ENCODE measurements around the gene VAX1.
A peak's percentile ranks its signal among the peaks of the same experiment; 100 is the strongest.
"Not testable (repeated sequence)": the region's sequence is repeated elsewhere in the genome, so short reads cannot be mapped to it uniquely, and the experiment has no call there.

VAX1 gene

GRCh38 chr10:117137911-117138642, at the start of gene VAX1:
VAX1 (minus strand) TSS chr10:117138270; CDS start chr10:117138056, 214 bp downstream.
- peak; percentile 15 for DNase-seq

- DNase-seq: no peak
Measured at GRCh38 chr10:117186832-117187615, 49.0 kb upstream of the VAX1 start.

DNA sequence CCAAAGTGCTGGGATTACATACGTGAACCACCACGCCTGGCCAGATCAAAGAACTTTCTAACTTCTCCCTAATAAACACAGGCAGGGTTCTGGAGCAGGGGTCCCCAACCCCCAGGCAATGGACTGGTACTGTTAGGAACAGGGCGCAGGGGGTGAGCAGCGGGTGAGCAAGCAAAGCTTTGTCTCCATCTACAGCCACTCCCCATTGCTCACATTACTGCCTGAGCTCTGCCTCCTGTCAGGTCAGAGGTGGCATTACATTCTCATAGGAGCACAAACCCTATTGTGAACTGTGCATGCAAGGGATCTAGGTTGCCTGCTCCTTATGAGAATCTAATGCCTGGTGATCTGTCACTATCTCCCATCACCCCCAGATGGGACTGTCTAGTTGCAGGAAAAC, 47.7 kb upstream of the VAX1 start:
- not testable (repeated sequence) for DNase-seq

- no peak for DNase-seq
Measured at GRCh38 chr10:117184821-117185220, 46.8 kb upstream of the VAX1 start.

- DNase-seq: no peak
Measured at GRCh38 chr10:117184296-117184695, 46.2 kb upstream of the VAX1 start.

GRCh38 chr10:117178190-117178589, 40.1 kb upstream of the VAX1 start:
- no peak for DNase-seq

GRCh38 chr10:117175901-117176534, 37.9 kb upstream of the VAX1 start:
- peak; percentile 18 for DNase-seq

DNA sequence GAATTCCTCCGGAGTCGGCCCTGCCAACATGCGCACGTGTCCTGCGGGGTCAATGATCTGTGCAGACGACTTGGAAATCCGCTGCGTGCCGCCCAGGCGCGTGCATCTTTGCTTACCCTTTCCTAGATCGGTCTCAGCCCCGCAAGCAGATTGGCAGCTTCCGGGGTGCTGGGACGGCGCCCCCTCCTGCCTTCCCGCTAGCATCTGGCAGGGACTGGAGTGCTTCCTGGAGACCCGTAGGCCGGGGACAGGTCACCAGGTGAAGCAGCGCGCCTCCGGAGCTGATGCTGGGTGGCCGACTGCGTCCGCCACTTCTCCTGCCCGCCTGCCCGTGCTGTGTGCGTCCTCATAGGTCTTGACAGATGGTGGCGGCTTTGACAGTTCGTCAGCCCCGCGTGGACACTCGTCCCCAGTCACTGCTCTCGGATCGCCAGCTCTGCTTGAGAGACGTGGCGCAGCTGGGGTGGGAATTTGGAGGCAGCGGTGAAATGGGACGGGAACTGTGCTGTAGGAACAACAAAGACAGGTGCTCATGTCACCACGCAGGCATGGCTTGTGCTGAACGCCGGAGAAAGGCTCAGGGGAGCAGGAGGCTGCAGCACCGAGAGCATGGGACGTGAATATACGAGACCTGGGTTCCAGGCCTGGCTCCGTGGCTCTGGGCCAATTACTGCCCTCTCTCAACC, 37.3 kb upstream of the VAX1 start:
- no peak for DNase-seq

DNA sequence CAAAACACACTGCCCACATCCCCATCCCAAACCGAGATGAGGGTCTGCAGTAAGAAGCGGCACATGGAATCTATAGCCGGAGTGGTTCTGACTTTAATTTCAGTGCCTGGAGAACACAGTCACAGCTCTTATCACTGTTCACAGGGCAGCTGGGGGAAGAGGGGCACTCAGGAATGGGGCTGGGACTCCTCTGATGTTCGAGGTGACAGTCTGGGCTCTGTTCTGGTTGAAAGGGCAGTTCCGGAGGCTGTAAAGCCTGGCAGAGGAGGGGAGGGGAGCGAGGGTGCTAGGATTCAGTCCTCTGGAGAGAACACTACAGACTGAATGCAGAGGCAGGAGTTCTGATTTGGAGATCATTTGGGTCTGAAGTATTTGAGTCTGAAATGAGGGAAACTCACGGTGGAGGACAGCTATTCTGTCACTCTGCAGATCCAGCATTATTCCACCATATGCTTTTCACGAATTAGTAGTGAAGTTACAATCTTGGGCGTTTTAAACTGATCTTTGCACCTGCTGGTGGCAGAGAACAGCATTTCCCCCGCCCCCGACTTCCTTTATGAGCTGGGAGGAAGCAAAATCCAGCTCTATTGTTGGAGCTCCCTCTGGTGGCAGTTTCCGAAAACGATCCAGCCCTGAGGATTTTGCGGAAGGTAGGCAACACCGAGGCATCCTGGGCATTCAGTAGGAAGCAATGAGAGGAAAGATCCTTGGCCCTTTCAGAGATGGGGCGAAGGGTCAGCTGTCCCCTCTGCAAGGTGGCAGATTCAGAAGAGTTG, 36.6 kb upstream of the VAX1 start:
- DNase-seq: peak; percentile 65

GRCh38 chr10:117170244-117170643, 32.2 kb upstream of the VAX1 start:
- DNase-seq: no peak

DNA sequence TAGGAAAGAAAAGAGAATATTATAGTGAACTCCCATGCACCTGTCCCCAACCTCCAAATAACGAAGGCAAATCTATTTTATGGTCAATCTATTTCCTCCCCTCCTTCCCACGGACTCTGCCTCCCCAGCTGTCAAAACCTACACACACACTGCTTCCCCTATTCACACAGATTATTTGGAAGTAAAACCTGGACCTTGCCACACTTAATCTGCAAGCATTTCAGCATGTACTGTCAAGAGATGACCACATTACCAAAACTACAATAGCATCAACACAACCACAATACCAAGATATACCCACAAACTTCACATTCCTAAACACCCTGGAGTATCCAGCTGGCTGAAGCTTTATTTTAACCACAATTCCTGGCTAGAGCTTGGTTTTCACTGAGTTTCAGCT, 31.4 kb upstream of the VAX1 start:
- DNase-seq: no peak

- DNase-seq: no peak
Measured at GRCh38 chr10:117168729-117169128, 30.7 kb upstream of the VAX1 start.

DNA sequence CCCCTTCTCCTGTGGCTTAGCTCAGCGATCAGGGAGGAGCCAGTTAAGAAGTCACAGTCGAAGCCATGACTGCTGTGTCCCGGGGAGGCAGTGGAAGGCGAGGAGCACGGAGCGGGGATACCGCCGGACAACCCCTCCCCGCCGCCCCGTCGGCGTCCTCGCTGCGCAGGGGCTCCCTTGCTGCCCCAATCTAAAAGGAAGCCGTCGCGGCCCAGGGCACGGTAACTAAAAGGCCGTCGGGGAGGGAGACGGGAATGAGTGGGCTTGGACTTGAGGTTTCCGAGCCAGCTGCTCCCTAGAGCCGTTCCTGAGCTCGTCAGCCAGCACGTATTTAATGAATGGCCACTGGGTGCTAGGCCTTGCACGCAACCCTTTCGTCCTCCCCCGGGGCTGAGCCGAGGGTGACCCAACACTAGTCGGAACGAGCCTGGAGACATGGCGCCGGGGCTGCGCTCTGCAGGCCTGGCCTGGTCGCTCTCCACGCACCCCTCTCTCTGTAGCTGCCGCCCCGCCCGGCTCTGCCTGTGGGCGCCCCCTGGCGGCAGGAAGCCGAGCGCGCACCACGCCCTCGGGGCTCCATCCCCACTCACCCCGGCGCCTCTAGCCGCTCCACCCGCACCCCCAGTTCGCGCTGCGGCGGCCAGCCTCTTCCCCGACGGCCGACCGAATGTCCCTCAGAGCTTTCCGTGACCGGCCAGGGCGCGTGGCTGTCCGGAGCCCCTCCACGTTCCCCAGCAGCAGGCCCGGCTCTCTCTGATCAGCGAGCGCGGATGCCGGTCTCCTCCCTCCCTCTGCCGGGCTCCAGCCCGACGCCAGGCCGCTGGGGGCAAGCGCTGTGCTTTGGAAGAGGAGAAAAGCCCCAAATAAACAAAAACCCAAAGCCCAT, 30.0 kb upstream of the VAX1 start:
- peak; percentile 37 for DNase-seq

DNA sequence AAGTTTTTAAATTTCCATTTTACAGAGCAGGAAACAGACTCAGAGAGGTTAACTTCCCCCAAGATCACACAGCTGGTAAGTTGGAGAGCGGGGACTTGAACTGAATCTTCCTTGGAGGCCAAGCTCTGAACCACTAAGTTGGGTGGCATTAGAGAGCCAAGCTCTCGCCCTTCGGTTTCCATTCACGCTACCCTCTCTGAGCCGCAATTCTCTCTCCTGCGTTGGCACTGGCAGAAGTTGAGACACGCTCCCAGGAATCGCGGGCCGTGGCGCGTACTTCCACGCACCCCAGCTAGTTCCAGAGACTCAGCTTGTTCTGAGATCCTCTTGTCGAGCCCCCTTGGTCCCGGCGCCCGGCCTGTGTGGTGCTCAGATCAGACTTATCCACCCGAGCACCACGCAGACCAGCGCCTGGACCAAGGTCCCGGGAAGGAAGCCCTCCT, 29.3 kb upstream of the VAX1 start:
- no peak for DNase-seq

- no peak for DNase-seq
Measured at GRCh38 chr10:117166418-117167345, 28.6 kb upstream of the VAX1 start.

DNA sequence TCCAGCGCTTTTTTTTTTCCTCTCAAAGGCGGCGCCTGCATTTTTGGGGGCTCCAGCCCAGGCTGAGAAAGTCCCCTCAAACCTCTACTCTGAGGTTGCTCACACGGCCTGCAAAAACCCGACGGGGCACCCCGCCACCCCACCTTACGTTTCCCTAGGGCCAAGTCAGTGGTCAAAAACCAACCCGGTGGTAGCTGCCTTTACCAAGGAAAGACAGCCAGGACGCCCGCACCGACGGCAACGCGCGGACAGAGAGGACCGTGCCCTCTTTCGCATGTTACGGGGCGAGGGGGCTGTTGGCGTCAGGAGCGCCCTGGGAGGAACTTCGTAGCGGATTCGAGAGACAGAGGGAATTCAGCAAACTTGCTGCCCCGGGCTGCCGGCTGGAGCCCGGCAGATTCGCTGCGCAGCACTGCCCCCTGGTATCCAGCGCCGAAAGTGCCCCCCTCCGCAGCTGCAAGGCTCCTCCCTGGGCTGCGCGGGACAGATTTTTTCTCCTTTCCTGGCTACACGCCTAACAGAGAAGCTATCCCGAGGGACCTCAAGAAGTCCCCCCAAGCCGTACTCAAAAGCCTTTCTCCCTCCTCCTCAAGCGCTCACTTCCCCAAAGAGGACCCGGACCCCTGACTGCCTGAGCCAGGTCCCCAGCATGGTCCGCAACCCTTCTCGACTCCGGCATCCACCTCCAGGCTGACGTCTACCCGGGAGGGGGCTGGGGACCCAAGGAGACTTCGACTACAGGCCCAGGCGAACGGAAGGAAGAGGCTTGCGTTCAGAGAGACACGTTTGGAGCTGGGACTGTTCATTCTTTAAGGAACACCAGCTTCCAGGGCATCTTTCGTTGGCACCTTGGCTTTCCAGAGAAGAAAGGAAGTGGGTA, 27.7 kb upstream of the VAX1 start:
- DNase-seq: no peak

DNA sequence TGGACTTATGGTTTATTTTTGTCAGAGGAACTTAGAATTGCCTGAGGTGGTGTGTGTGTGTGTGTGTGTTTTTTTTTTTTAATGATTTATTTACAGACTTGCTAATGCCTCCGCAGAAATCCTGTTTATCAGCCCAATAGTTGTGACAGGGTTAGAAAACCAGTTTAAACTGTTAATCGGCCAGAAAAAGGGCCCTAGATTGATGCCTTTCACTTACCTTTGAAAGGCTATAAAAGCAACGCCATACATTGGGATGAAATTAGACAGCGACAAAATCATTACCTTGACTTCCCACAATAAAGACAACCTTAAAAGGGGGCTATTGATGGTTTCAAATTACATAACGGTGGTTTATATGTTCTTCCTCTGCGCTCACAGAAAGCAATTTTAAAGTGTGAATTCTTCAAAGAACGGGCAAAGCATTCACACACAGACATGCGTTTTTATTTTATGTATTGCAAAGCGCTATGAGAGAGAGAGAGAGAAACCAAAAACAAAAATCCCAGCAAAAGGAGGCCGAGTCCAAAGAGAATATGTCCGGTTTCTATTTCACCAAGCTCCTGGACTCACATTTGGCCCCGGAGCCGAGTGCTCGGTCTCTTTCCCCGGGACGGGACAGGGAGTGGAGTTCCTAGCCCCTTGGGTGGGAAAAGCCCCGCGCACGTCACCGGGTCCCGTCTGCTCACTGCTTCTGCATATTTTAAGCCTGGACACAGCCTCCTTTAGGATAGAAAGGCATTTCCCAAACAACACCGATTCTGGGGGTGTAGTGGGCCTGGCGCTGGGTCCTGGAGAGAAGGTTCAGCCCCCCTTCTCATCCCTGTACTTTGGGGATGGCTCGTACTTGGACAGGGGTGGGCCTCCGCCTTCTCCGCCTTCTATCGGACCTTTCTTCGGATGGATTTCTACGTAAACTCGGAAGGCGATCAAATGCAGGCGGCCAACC, 26.8 kb upstream of the VAX1 start:
- no peak for DNase-seq
